ENCODE data around the gene C1QTNF3. TPM values are rescaled to one million over a fixed set of nuclear protein-coding genes. Genes with fewer than 3 reads are reported as not detected.
A peak's percentile ranks its signal among the peaks of the same experiment; 100 is the strongest.
"Not testable (repeated sequence)": the region's sequence is repeated elsewhere in the genome, so short reads cannot be mapped to it uniquely, and the experiment has no call there.

Gene C1QTNF3
- total RNA-seq, 2 donors from 2014 or later = 3.8 to 5.6 TPM

- intact Hi-C loops (cut with DNase I, micrococcal nuclease); ATAC-seq; DNase-seq: not testable (repeated sequence)
These were observed 12.4 kb downstream of the C1QTNF3 start for GRCh38 chr5:34030585-34030984.

- intact Hi-C loops (cut with DNase I, micrococcal nuclease) = no loop called here
- DNase-seq (no peak), ATAC-seq (no peak)
These were observed 13.0 kb downstream of the C1QTNF3 start for GRCh38 chr5:34030048-34030447.

- no peak for DNase-seq
- ATAC-seq = no peak
- intact Hi-C loops (cut with DNase I, micrococcal nuclease) = no loop called here
These were observed 14.7 kb downstream of the C1QTNF3 start for GRCh38 chr5:34028349-34028748.

GRCh38 chr5:34026089-34026761, 16.8 kb downstream of the C1QTNF3 start:
- DNase-seq (no peak), ATAC-seq (no peak)
- intact Hi-C loops (cut with DNase I, micrococcal nuclease) = no loop called here

- ATAC-seq (no peak), DNase-seq (no peak)
- intact Hi-C loops (cut with DNase I, micrococcal nuclease) = no loop called here
These were observed 20.8 kb downstream of the C1QTNF3 start for GRCh38 chr5:34022121-34022705.

GRCh38 chr5:34021334-34021733, 21.7 kb downstream of the C1QTNF3 start:
- ATAC-seq = peak; percentile 60
- intact Hi-C loops (cut with DNase I, micrococcal nuclease) = no loop called here
- DNase-seq = no peak

- intact Hi-C loops (cut with DNase I, micrococcal nuclease) = no loop called here
- DNase-seq = no peak
- ATAC-seq = peak; percentile 95
These were observed 22.3 kb downstream of the C1QTNF3 start for GRCh38 chr5:34020726-34021125.

GRCh38 chr5:34017254-34017653, 25.8 kb downstream of the C1QTNF3 start:
- DNase-seq (no peak), ATAC-seq (no peak)
- intact Hi-C loops (cut with DNase I, micrococcal nuclease) = no loop called here

GRCh38 chr5:34016750-34017149, 26.3 kb downstream of the C1QTNF3 start:
- no peak for ATAC-seq
- DNase-seq = no peak
- intact Hi-C loops (cut with DNase I, micrococcal nuclease) = no loop called here

- intact Hi-C loops (cut with DNase I, micrococcal nuclease) = no loop called here
- ATAC-seq (no peak), DNase-seq (no peak)
These were observed 26.8 kb downstream of the C1QTNF3 start for GRCh38 chr5:34016222-34016621.

- ATAC-seq (peak; percentile 91), DNase-seq (peak; percentile 42 to 44)
- intact Hi-C loops (cut with DNase I, micrococcal nuclease) = no loop called here
These were observed 27.7 kb downstream of the C1QTNF3 start for GRCh38 chr5:34015120-34015822.

GRCh38 chr5:34014626-34015025, 28.4 kb downstream of the C1QTNF3 start:
- DNase-seq = peak in 1 of 2 donors; percentile 17
- peak; percentile 71 for ATAC-seq

GRCh38 chr5:34013547-34013946, 29.5 kb downstream of the C1QTNF3 start:
- DNase-seq = no peak
- intact Hi-C loops (cut with DNase I, micrococcal nuclease) = no loop called here
- ATAC-seq = no peak

More at GRCh38 chr5:34014626-34015025, 28.4 kb downstream of the C1QTNF3 start:
- intact Hi-C loops (cut with DNase I, micrococcal nuclease) = no loop called here

GRCh38 chr5:34012791-34013190, 30.2 kb downstream of the C1QTNF3 start:
- intact Hi-C loops (cut with DNase I, micrococcal nuclease) = no loop called here
- DNase-seq = no peak
- no peak for ATAC-seq

GRCh38 chr5:34011536-34011935, 31.5 kb downstream of the C1QTNF3 start:
- intact Hi-C loops (cut with DNase I, micrococcal nuclease) = no loop called here
- ATAC-seq = no peak
- DNase-seq = no peak

GRCh38 chr5:34010146-34010545, 32.9 kb downstream of the C1QTNF3 start:
- DNase-seq; ATAC-seq; intact Hi-C loops (cut with DNase I, micrococcal nuclease): not testable (repeated sequence)

GRCh38 chr5:34009610-34010009, 33.4 kb downstream of the C1QTNF3 start:
- DNase-seq = no peak
- no peak for ATAC-seq
- intact Hi-C loops (cut with DNase I, micrococcal nuclease) = no loop called here

GRCh38 chr5:34008802-34009201, 34.2 kb downstream of the C1QTNF3 start:
- intact Hi-C loops (cut with DNase I, micrococcal nuclease) = no loop called here
- no peak for DNase-seq

GRCh38 chr5:34007621-34008600, 35.1 kb downstream of the C1QTNF3 start, which contains the start of gene AMACR:
AMACR (minus strand) TSS chr5:34008050; CDS start chr5:34008019, 31 bp downstream.
- DNase-seq = peak; percentile 92 to 93
- intact Hi-C loops (cut with DNase I, micrococcal nuclease) = no loop called here
- ATAC-seq = peak; percentile 83

More at GRCh38 chr5:34008802-34009201, 34.2 kb downstream of the C1QTNF3 start:
- ATAC-seq = no peak

Measured in left colon (tissue), 2 donors.